HepG2 (cell line): ENCODE measurements around the gene MSRB3. TPM values are rescaled to one million over a fixed set of nuclear protein-coding genes. Genes with fewer than 3 reads are reported as not detected.

Experiments used
- FOXK1 ChIP-seq: sonication (generic); formaldehyde crosslinking; IDR thresholded peaks from 2 replicates; pipeline ENCODE4 v1.4.0; 2020; ENCODE audit warnings: low read depth, missing genetic modification reagents, borderline replicate concordance
- FOXM1 ChIP-seq: sonication (generic); formaldehyde crosslinking; IDR thresholded peaks from 2 replicates; pipeline ENCODE4 v1.5.0; 2020; ENCODE audit warnings: missing genetic modification reagents
- RBM39 ChIP-seq: fragments of 200-400 bp; formaldehyde crosslinking; IDR thresholded peaks from one replicate; pipeline ENCODE4 v1.6.1; 2018; ENCODE audit warnings: antibody characterized with exemption, mild to moderate bottlenecking, low read depth, low read length; ENCODE audit not compliant: poor library complexity, severe bottlenecking
- ZBTB1 ChIP-seq: sonication (generic); formaldehyde crosslinking; IDR thresholded peaks from 2 replicates; pipeline ENCODE4 v1.4.0; 2020; ENCODE audit warnings: missing genetic modification reagents, borderline replicate concordance
- ZC3H13 ChIP-seq: sonication (generic); formaldehyde crosslinking; IDR thresholded peaks from 2 replicates; pipeline ENCODE4 v1.8.1; 2023; ENCODE audit warnings: mild to moderate bottlenecking, missing genetic modification reagents, moderate library complexity
- ZFP1 ChIP-seq: IDR thresholded peaks from 2 replicates; pipeline ENCODE4 v1.6.1; 2016
- ZNF142 ChIP-seq: sonication (generic); formaldehyde crosslinking; IDR thresholded peaks from 2 replicates; pipeline ENCODE4 v1.4.0; 2020; ENCODE audit warnings: missing genetic modification reagents
- ZNF235 ChIP-seq: sonication (generic); formaldehyde crosslinking; IDR thresholded peaks from 2 replicates; pipeline ENCODE4 v1.8.1; 2023; ENCODE audit warnings: mild to moderate bottlenecking, missing genetic modification reagents, borderline replicate concordance
- ZNF430 ChIP-seq: sonication (generic); formaldehyde crosslinking; IDR thresholded peaks from 2 replicates; pipeline ENCODE4 v1.9.0; 2021; ENCODE audit warnings: mild to moderate bottlenecking, missing genetic modification reagents
- ZNF737 ChIP-seq: sonication (generic); formaldehyde crosslinking; IDR thresholded peaks from 2 replicates; pipeline ENCODE4 v1.5.0; 2020; ENCODE audit warnings: missing genetic modification reagents, mild to moderate bottlenecking, borderline replicate concordance
- polyA plus RNA-seq, 8 experiments: library from polyadenylated mRNA; depleted of rRNA in 3 of 8; stranded (reverse) in 7 of 8; unstranded in 1 of 8; fragments of >200 nt; fragmentation: Illumina TruSeq in 4 of 8; extraction: Trizol in 4 of 8; gene quantifications; 2 replicates each; pipeline versions ENCODE4 v1.2.1 to v1.2.3, GENCODE V29; 2011 to 2016; ENCODE audit warnings: low read depth in 4 of 8, missing spikeins in 1 of 8, mixed read lengths in 1 of 8; ENCODE audit not compliant: insufficient read depth in 1 of 8
- total RNA-seq, 5 experiments: library from RNA; depleted of rRNA; stranded (reverse); fragments of >200 nt; fragmentation: Illumina TruSeq; extraction: Trizol; gene quantifications; 2 replicates each; pipeline ENCODE4 v1.2.3, GENCODE V29; 2016; ENCODE audit warnings: low read depth in 1 of 5
- TF ChIP-seq, protein P1 (sequence below): sonication (generic); formaldehyde crosslinking; IDR thresholded peaks from 2 replicates; pipeline ENCODE4 v1.4.0; 2020; ENCODE audit warnings: mild to moderate bottlenecking, missing genetic modification reagents
- TF ChIP-seq, protein P2 (sequence below): sonication (generic); formaldehyde crosslinking; IDR thresholded peaks from 2 replicates; pipeline ENCODE4 v1.5.0; 2020; ENCODE audit warnings: mild to moderate bottlenecking, missing genetic modification reagents
- TF ChIP-seq, protein P3 (sequence below): sonication (generic); formaldehyde crosslinking; IDR thresholded peaks from 2 replicates; pipeline ENCODE4 v1.4.0; 2020; ENCODE audit warnings: missing genetic modification reagents

MSRB3 gene
- total and polyA plus RNA-seq, 2 of the 13 experiments (the other 11 are each of a cell fraction or from before 2014, with no cell fraction given), result 1.5 to 1.9 TPM

- 0 out of 2 replicates have a peak, but pooled peaks have one; percentile 46 for TF ChIP-seq ZFP1 (CRISPR knock-in tag)
- TF ChIP-seq, protein P1, sequence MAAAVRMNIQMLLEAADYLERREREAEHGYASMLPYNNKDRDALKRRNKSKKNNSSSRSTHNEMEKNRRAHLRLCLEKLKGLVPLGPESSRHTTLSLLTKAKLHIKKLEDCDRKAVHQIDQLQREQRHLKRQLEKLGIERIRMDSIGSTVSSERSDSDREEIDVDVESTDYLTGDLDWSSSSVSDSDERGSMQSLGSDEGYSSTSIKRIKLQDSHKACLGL (CRISPR knock-in tag), result no peak
- TF ChIP-seq, protein P2, sequence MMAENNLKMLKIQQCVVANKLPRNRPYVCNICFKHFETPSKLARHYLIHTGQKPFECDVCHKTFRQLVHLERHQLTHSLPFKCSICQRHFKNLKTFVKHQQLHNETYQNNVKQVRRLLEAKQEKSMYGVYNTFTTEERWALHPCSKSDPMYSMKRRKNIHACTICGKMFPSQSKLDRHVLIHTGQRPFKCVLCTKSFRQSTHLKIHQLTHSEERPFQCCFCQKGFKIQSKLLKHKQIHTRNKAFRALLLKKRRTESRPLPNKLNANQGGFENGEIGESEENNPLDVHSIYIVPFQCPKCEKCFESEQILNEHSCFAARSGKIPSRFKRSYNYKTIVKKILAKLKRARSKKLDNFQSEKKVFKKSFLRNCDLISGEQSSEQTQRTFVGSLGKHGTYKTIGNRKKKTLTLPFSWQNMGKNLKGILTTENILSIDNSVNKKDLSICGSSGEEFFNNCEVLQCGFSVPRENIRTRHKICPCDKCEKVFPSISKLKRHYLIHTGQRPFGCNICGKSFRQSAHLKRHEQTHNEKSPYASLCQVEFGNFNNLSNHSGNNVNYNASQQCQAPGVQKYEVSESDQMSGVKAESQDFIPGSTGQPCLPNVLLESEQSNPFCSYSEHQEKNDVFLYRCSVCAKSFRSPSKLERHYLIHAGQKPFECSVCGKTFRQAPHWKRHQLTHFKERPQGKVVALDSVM (CRISPR knock-in tag), result no peak
- TF ChIP-seq ZNF235 (CRISPR knock-in tag), result no peak
- no peak for TF ChIP-seq ZBTB1 (CRISPR knock-in tag)
- no peak for TF ChIP-seq ZC3H13 (CRISPR knock-in tag)
- TF ChIP-seq FOXM1 (CRISPR knock-in tag), result no peak
- TF ChIP-seq RBM39, result no peak
- 0 out of 2 replicates have a peak, but pooled peaks have one; percentile 40 for TF ChIP-seq ZNF430 (CRISPR knock-in tag)
- TF ChIP-seq FOXK1, result peak; percentile 73; the same call in 1 of the 2 replicates
- TF ChIP-seq ZNF142 (CRISPR knock-in tag), result no peak
- TF ChIP-seq, protein P3, sequence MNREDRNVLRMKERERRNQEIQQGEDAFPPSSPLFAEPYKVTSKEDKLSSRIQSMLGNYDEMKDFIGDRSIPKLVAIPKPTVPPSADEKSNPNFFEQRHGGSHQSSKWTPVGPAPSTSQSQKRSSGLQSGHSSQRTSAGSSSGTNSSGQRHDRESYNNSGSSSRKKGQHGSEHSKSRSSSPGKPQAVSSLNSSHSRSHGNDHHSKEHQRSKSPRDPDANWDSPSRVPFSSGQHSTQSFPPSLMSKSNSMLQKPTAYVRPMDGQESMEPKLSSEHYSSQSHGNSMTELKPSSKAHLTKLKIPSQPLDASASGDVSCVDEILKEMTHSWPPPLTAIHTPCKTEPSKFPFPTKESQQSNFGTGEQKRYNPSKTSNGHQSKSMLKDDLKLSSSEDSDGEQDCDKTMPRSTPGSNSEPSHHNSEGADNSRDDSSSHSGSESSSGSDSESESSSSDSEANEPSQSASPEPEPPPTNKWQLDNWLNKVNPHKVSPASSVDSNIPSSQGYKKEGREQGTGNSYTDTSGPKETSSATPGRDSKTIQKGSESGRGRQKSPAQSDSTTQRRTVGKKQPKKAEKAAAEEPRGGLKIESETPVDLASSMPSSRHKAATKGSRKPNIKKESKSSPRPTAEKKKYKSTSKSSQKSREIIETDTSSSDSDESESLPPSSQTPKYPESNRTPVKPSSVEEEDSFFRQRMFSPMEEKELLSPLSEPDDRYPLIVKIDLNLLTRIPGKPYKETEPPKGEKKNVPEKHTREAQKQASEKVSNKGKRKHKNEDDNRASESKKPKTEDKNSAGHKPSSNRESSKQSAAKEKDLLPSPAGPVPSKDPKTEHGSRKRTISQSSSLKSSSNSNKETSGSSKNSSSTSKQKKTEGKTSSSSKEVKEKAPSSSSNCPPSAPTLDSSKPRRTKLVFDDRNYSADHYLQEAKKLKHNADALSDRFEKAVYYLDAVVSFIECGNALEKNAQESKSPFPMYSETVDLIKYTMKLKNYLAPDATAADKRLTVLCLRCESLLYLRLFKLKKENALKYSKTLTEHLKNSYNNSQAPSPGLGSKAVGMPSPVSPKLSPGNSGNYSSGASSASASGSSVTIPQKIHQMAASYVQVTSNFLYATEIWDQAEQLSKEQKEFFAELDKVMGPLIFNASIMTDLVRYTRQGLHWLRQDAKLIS (CRISPR knock-in tag), result no peak
- TF ChIP-seq ZNF737, result no peak
Observed at GRCh38 chr12:65327207-65328076, 49.0 kb downstream of the MSRB3 start (continued).
